OCI-LY3 (cell line): ENCODE results near the gene HOXA3.

Source experiments
- H2AFZ ChIP-seq: fragments of 200-600, 300-600 bp; shearing (Covaris generic); 2 replicates; pipeline ENCODE4 v1.6.0; 2014; ENCODE audit warnings: antibody characterized with exemption, low read depth, low read length
- H3K27ac ChIP-seq: fragments of 200-600, 300-600 bp; sonication (generic); 2 replicates; pipeline ENCODE4 v1.5.1; 2014; ENCODE audit warnings: mild to moderate bottlenecking, low read length, moderate library complexity, mixed read lengths
- H3K27me3 ChIP-seq: fragments of 200-600, 300-600 bp; sonication (generic); 2 replicates; pipeline ENCODE4 v1.6.1; 2014; ENCODE audit warnings: low read depth, low read length, mixed read lengths
- H3K36me3 ChIP-seq: fragments of 200-600, 300-600 bp; sonication (generic); replicated peaks from 2 replicates; pipeline ENCODE3; 2014; ENCODE audit warnings: low read depth, low read length, mixed read lengths
- H3K4me1 ChIP-seq: fragments of 300-600, 200-600 bp; sonication (generic); 2 replicates; pipeline ENCODE4 v1.6.1; 2014; ENCODE audit warnings: low read length, mixed read lengths
- H3K4me2 ChIP-seq: fragments of 200-600, 300-600 bp; sonication (generic); 2 replicates; pipeline ENCODE4 v1.6.1; 2014; ENCODE audit warnings: low read length, mixed read lengths
- H3K4me3 ChIP-seq: fragments of 300-600, 200-600 bp; sonication (generic); 2 replicates; pipeline ENCODE4 v1.5.1; 2014; ENCODE audit warnings: antibody characterized with exemption, mild to moderate bottlenecking, low read length, moderate library complexity
- H3K79me2 ChIP-seq: fragments of 300-600, 200-600 bp; shearing (Covaris generic); 2 replicates; pipeline ENCODE4 v1.6.1; 2014; ENCODE audit warnings: mild to moderate bottlenecking, low read length, mixed read lengths
- H3K9ac ChIP-seq: fragments of 300-600, 200-600 bp; shearing (Covaris generic); 2 replicates; pipeline ENCODE4 v1.6.0; 2014; ENCODE audit warnings: mild to moderate bottlenecking, low read length, moderate library complexity
- H3K9me3 ChIP-seq: fragments of 200-600, 300-600 bp; shearing (Covaris generic); 2 replicates; pipeline ENCODE4 v1.6.1; 2014; ENCODE audit warnings: low read length, mixed read lengths; ENCODE audit not compliant: insufficient read depth
- H4K20me1 ChIP-seq: fragments of 200-600, 300-600 bp; sonication (generic); 2 replicates; pipeline ENCODE4 v1.6.1; 2016; ENCODE audit warnings: low read length, mixed read lengths; ENCODE audit not compliant: insufficient read depth
- EZH2phosphoT487 ChIP-seq: fragments of 200-600 bp; shearing (Covaris generic); IDR thresholded peaks from 2 replicates; pipeline ENCODE4 v1.6.1; 2018; ENCODE audit warnings: antibody characterized with exemption, mixed run types, low read depth
- TF ChIP-seq, protein P1 (sequence below): fragments of 200-600, 300-600 bp; sonication (generic); IDR thresholded peaks from 2 replicates; pipeline ENCODE4 v1.5.1; 2014; ENCODE audit warnings: antibody characterized with exemption, low read length, low read depth

The HOXA3 gene

DNA sequence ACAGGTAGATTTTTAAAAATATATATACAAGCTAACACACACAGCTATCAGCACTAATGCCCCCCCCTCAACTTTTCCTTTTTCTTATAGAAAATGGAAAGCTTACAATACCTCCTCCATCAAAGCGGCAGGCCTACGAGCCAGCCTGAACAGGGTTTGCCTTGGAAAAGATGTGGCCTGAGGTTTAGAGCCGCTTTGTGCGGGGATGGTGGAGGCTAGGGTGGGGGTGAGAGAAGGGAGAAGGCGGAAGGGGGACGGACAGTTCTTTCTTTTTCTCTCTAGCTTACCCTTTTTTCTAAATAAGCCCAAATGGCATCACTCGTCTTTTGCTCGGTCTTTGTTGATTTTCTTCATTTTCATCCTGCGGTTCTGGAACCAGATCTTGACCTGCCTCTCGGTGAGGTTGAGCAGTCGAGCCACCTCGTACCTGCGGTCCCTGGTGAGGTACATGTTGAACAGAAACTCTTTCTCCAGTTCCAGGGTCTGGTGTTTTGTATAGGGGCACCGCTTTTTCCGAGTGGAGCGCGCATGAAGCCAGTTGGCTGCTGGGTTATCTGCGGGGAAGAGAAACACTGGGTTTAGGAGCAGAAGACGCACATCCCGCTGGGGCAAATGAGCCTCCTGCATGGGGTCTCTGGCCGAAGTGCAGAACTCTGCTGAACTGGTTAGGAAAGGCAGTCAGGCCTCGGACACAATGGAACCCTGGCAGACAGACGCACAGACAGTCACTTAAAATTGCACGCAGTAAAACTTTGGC is 11.1 kb upstream of the HOXA3 start:
- no peaks in the 10 kb centered on the region for H3K27me3 ChIP-seq
- H3K79me2 ChIP-seq = no peaks in the 10 kb centered on the region
- H3K4me2 ChIP-seq = no peak overlapping the region
- no peaks in the 10 kb centered on the region for H4K20me1 ChIP-seq
- no peak overlapping the region for H3K4me3 ChIP-seq
- H3K27ac ChIP-seq = no peak overlapping the region
- H3K4me1 ChIP-seq = 0 out of 2 replicates have a peak, but pooled peaks cover 5% of the 10 kb centered on the region
- no peak overlapping the region for H3K9ac ChIP-seq
- H2AFZ ChIP-seq = no peak overlapping the region
- H3K36me3 ChIP-seq = no peaks in the 10 kb centered on the region
- TF ChIP-seq, protein P1, sequence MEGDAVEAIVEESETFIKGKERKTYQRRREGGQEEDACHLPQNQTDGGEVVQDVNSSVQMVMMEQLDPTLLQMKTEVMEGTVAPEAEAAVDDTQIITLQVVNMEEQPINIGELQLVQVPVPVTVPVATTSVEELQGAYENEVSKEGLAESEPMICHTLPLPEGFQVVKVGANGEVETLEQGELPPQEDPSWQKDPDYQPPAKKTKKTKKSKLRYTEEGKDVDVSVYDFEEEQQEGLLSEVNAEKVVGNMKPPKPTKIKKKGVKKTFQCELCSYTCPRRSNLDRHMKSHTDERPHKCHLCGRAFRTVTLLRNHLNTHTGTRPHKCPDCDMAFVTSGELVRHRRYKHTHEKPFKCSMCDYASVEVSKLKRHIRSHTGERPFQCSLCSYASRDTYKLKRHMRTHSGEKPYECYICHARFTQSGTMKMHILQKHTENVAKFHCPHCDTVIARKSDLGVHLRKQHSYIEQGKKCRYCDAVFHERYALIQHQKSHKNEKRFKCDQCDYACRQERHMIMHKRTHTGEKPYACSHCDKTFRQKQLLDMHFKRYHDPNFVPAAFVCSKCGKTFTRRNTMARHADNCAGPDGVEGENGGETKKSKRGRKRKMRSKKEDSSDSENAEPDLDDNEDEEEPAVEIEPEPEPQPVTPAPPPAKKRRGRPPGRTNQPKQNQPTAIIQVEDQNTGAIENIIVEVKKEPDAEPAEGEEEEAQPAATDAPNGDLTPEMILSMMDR = no peak
- TF ChIP-seq EZH2phosphoT487 = no peak
- H3K9me3 ChIP-seq = no peaks in the 10 kb centered on the region

DNA sequence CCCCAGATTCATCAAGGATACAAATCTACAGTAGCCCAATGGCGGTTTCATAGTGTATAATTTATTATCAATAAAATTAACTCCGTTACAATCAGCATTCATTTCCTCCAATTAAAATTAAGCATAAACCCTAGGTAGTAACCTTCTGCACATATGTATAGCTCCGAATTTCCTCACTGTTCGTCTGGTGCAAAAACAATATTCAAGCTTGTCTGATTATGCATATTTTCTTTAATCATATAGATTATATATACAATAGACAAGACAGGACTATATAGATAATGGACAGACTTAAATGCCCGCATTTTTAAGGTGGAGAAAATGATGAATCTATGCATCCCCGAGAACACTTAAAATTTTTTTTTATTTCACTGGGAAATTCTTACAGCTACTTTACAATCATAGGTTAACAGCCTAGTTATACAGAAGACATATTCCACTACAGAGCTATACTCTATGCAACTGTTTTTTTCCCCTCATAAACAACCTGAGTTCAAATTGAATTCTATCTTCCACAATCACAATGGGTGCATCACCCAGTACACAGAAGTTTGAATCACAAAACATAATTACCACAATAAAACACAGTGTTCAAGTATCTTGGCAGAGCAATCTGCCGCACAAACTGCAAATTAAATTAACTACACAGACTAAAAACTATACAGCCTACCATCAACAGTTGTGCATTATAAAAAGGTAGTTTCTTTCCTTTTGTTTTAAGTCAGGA is 10.3 kb upstream of the HOXA3 start:
- H3K4me1 ChIP-seq = 0 out of 2 replicates have a peak, but pooled peaks cover 5% of the 10 kb centered on the region
- H3K79me2 ChIP-seq = no peaks in the 10 kb centered on the region
- no peaks in the 10 kb centered on the region for H3K9me3 ChIP-seq
- H4K20me1 ChIP-seq = no peaks in the 10 kb centered on the region
- no peaks in the 10 kb centered on the region for H3K27me3 ChIP-seq
- no peak overlapping the region for H3K27ac ChIP-seq
- H3K4me3 ChIP-seq = no peak overlapping the region
- H3K36me3 ChIP-seq = no peaks in the 10 kb centered on the region
- H3K4me2 ChIP-seq = no peak overlapping the region
- no peak overlapping the region for H2AFZ ChIP-seq
- TF ChIP-seq EZH2phosphoT487 = no peak
- TF ChIP-seq, protein P1 = no peak
- H3K9ac ChIP-seq = no peak overlapping the region

DNA sequence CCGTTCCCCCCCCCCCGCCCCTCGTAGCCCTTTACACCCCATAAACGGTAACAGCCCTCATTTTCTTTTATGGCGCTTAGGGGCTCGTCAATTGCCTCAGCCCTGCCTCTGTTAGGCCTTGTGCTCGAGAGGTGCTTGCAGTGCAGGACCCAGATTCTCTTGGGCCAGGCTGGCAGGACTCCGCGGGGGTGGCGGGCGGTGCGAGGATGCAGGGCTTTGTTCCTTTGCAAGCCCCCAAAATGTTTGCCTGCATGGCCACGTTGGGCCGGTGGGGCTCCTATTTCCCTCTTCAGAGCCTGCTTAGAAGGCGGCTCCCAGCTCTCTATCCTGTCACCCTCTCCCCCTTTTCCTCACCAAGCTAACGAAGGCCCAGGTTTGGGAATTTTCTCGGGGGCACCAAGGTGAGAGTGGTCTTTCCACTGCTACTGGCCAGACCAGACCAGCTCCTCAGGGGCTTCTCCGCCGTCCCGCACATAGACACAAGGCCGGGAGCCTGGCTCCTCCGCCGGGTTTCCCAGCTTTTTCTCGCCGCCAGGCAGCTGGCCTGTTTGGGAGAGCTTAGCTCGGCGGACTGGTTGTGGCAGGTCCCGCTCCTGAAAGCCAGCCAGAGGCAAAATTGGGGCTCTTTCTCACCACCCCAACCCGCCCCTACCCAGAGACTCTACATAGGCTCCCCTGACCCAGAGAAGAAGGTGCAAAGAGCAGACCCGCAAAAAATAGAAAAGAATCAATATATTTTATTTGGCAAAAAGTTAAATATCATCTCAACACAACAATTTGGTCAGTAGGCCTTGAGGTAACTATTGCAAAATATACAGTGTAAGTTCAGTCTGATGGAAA is 9.6 kb upstream of the HOXA3 start:
- Histone ChIP-seq H3K4me1 (0 out of 2 replicates have a peak, but pooled peaks cover 5% of the 10 kb centered on the region), H3K9ac (no peak overlapping the region), H3K36me3 (no peaks in the 10 kb centered on the region), H4K20me1 (no peaks in the 10 kb centered on the region), H2AFZ (no peak overlapping the region), H3K79me2 (no peaks in the 10 kb centered on the region), H3K4me2 (peak overlapping the region; percentile 96), H3K9me3 (no peaks in the 10 kb centered on the region), H3K4me3 (peak overlapping the region; percentile 99), H3K27ac (no peak overlapping the region), H3K27me3 (no peaks in the 10 kb centered on the region)
- TF ChIP-seq, protein P1 = no peak
- no peak for TF ChIP-seq EZH2phosphoT487
